Measurements from ENCODE around the gene CRHR1. TPM values are rescaled to one million over a fixed set of nuclear protein-coding genes. Genes with fewer than 3 reads are reported as not detected.
A peak's percentile ranks its signal among the peaks of the same experiment; 100 is the strongest.

CRHR1 gene
- total RNA-seq, 1 experiment from 2014 or later, result 0.15 TPM

GRCh38 chr17:45782889-45783592 is 1.1 kb upstream of the CRHR1 start:
- POLR2A ChIA-PET, result no interaction called here
- no peak for DNase-seq (ENCODE audit: low read depth, low spot score)
- Histone ChIP-seq H3K27ac (ENCODE audit: low read length) (no peak overlapping the region), H3K27me3 (ENCODE audit: control insufficient read depth, insufficient read depth, low read length) (no peaks in the 10 kb centered on the region; the same call in 1 of the 2 replicates), H3K9me3 (ENCODE audit: control insufficient read depth, insufficient read depth, low read depth, low read length) (no peaks in the 10 kb centered on the region), H3K4me1 (ENCODE audit: control insufficient read depth, insufficient read depth, low read length) (no peaks in the 10 kb centered on the region), H3K36me3 (ENCODE audit: control insufficient read depth, insufficient read depth, low read length) (no peaks in the 10 kb centered on the region), H3K4me3 (ENCODE audit: low read depth in 2 of 2, low read length in 2 of 2) (peak overlapping the region; percentile 39 to 43)
- ATAC-seq, result peak; percentile 81
- in situ Hi-C loops (cut with HindIII; ENCODE audit: low pct_unique_long_range_greater_than_20kb, low sequenced_read_pairs), result no loop called here
- TF ChIP-seq CTCF (IDR thresholded peaks at IDR 0.05) (peak; percentile 85), REST (IDR thresholded peaks at IDR 0.05; ENCODE audit: insufficient read depth in 1 of 2, low read depth in 2 of 2, low read length in 1 of 2) (no peak)
- CTCF ChIA-PET, result interaction anchor here (0.5 kb wide), 1 partner anchor 484 kb away, joined by 6 read pairs; no protein-coding TSS in a partner anchor
- no TSS peak for BruUV-seq (replicated peaks)
- intact Hi-C loops (cut with micrococcal nuclease; ENCODE audit: unreplicated experiment), result loop anchor here (5.0 kb wide), 1 partner anchor 49 kb away; no protein-coding TSS in a partner anchor

- Histone ChIP-seq H3K4me3 (ENCODE audit: low read depth in 2 of 2, low read length in 2 of 2) (peak overlapping the region; percentile 39 to 43), H3K27ac (ENCODE audit: low read length) (no peak overlapping the region), H3K4me1 (ENCODE audit: control insufficient read depth, insufficient read depth, low read length) (no peaks in the 10 kb centered on the region), H3K36me3 (ENCODE audit: control insufficient read depth, insufficient read depth, low read length) (no peaks in the 10 kb centered on the region), H3K9me3 (ENCODE audit: control insufficient read depth, insufficient read depth, low read depth, low read length) (no peaks in the 10 kb centered on the region), H3K27me3 (ENCODE audit: control insufficient read depth, insufficient read depth, low read length) (no peaks in the 10 kb centered on the region; the same call in 1 of the 2 replicates)
- intact Hi-C loops (cut with micrococcal nuclease; ENCODE audit: unreplicated experiment) (loop anchor here (5.0 kb wide), 1 partner anchor 49 kb away; no protein-coding TSS in a partner anchor), in situ Hi-C loops (cut with HindIII; ENCODE audit: low pct_unique_long_range_greater_than_20kb, low sequenced_read_pairs) (no loop called here)
- POLR2A ChIA-PET, result no interaction called here
- ATAC-seq (peak; percentile 49), DNase-seq (ENCODE audit: low read depth, low spot score) (no peak)
- CTCF ChIA-PET, result no interaction called here
- BruUV-seq (replicated peaks), result no TSS peak
- TF ChIP-seq POLR2AphosphoS5 (IDR thresholded peaks at IDR 0.05; ENCODE audit: low read depth, low read length) (no peak), SIN3A (IDR thresholded peaks at IDR 0.05; ENCODE audit: borderline replicate concordance, insufficient read depth, low read depth, low read length) (no peak), REST (IDR thresholded peaks at IDR 0.05; ENCODE audit: insufficient read depth in 1 of 2, low read depth in 2 of 2, low read length in 1 of 2) (no peak), TCF7L2 (IDR thresholded peaks at IDR 0.05; ENCODE audit: low read depth, low read length) (no peak), CTCF (IDR thresholded peaks at IDR 0.05) (no peak)
Observed at GRCh38 chr17:45783593-45784292, 377 bp upstream of the CRHR1 start.

Measured in Panc1 (cell line).